IMR-90 (cell line): ENCODE measurements around the gene CHCT1. TPM values are rescaled to one million over a fixed set of nuclear protein-coding genes. Genes with fewer than 3 reads are reported as not detected.

Experiments used
- ATAC-seq: fragments of 200-7000 bp; cut with Tn5 transposase; 2 replicates; pipeline ENCODE4 v1.9.1; 2020; ENCODE audit warnings: low read depth, mild to moderate bottlenecking, moderate library complexity
- BruUV-seq: library from RNA; stranded (reverse); fragments of 400-500 nt; replicated peaks from 2 replicates; lab custom pipeline; 2021; lab: Mats Ljungman, UMichigan
- CTCF ChIA-PET: fragments of 300-600 bp; formaldehyde crosslinking; extraction: SDS; loops from one replicate; lab custom pipeline; 2021; ENCODE audit warnings: antibody characterized with exemption; lab: Yijun Ruan, JAX
- POLR2A ChIA-PET: fragments of 300-600 bp; sonication (Branson Sonifier 250); formaldehyde crosslinking; loops from one replicate; lab custom pipeline; 2022; ENCODE audit warnings: antibody characterized with exemption; ENCODE audit not compliant: unreplicated experiment; lab: Charles Lee
- DNase-seq: peaks from one replicate; pipeline ENCODE4 v3.0.0; 2013
- H2AFZ ChIP-seq: replicated peaks from 2 replicates; pipeline ENCODE3; 2013; ENCODE audit warnings: low read length, mild to moderate bottlenecking; ENCODE audit not compliant: poor library complexity
- H2AK5ac ChIP-seq: 2 replicates; pipeline ENCODE4 v1.6.1; 2013; ENCODE audit warnings: low read depth, low read length, inconsistent platforms
- H2AK9ac ChIP-seq: replicated peaks from 2 replicates; pipeline ENCODE3; 2013; ENCODE audit warnings: mild to moderate bottlenecking, low read depth, low read length, moderate library complexity; ENCODE audit not compliant: poor library complexity
- H2BK120ac ChIP-seq: 2 replicates; pipeline ENCODE4 v1.6.1; 2013; ENCODE audit warnings: low read depth, low read length, inconsistent platforms
- H2BK15ac ChIP-seq: 3 replicates; pipeline ENCODE4 v1.6.1; 2013; ENCODE audit warnings: low read depth, low read length, inconsistent platforms
- H2BK20ac ChIP-seq: 2 replicates; pipeline ENCODE4 v1.6.1; 2013; ENCODE audit warnings: low read depth, mild to moderate bottlenecking, inconsistent platforms, low read length, moderate library complexity
- H2BK5ac ChIP-seq: 2 replicates; pipeline ENCODE4 v1.6.1; 2013; ENCODE audit warnings: mild to moderate bottlenecking, low read depth, low read length, inconsistent platforms; ENCODE audit not compliant: poor library complexity, severe bottlenecking
- H3K14ac ChIP-seq: replicated peaks from 2 replicates; pipeline ENCODE4 v1.6.1; 2013; ENCODE audit warnings: low read depth, low read length, inconsistent platforms
- H3K18ac ChIP-seq: 2 replicates; pipeline ENCODE4 v1.6.1; 2013; ENCODE audit warnings: low read depth, low read length, control low read depth
- H3K23ac ChIP-seq: 2 replicates; pipeline ENCODE4 v1.6.1; 2013; ENCODE audit warnings: low read depth, low read length, inconsistent platforms
- H3K27ac ChIP-seq: 2 replicates; pipeline ENCODE4 v1.5.1; 2013; ENCODE audit warnings: mild to moderate bottlenecking, control low read depth, low read length; ENCODE audit not compliant: insufficient read depth
- H3K27me3 ChIP-seq: 2 replicates; pipeline ENCODE4 v1.6.1; 2013; ENCODE audit warnings: low read length; ENCODE audit not compliant: control insufficient read depth, insufficient read depth
- H3K36me3 ChIP-seq: 2 replicates; pipeline ENCODE4 v1.6.1; 2013; ENCODE audit warnings: low read length, mixed read lengths; ENCODE audit not compliant: control insufficient read depth, insufficient read depth
- H3K4ac ChIP-seq: 2 replicates; pipeline ENCODE4 v1.6.1; 2013; ENCODE audit warnings: low read depth, low read length, inconsistent platforms
- H3K4me1 ChIP-seq: 2 replicates; pipeline ENCODE4 v1.6.1; 2013; ENCODE audit warnings: low read length, mixed read lengths; ENCODE audit not compliant: control insufficient read depth, insufficient read depth
- H3K4me2 ChIP-seq: 2 replicates; pipeline ENCODE4 v1.6.1; 2013; ENCODE audit warnings: low read depth, mild to moderate bottlenecking, control low read depth, low read length, moderate library complexity
- H3K4me3 ChIP-seq: 2 replicates; pipeline ENCODE4 v1.5.1; 2013; ENCODE audit warnings: low read depth, mild to moderate bottlenecking, control low read depth, low read length, moderate library complexity; ENCODE audit not compliant: insufficient read depth
- H3K56ac ChIP-seq: 2 replicates; pipeline ENCODE4 v1.6.1; 2013; ENCODE audit warnings: low read length, inconsistent platforms; ENCODE audit not compliant: insufficient read depth; ENCODE audit errors: extremely low read depth
- H3K79me1 ChIP-seq, 2 experiments: 2 replicates each; pipeline ENCODE4 v1.6.1; 2013; ENCODE audit warnings: low read length in 2 of 2, inconsistent platforms in 1 of 2, low read depth in 1 of 2
- H3K9ac ChIP-seq: 2 replicates; pipeline ENCODE4 v1.6.1; 2013; ENCODE audit warnings: low read depth, low read length, control low read depth
- H3K9me1 ChIP-seq: 2 replicates; pipeline ENCODE4 v1.6.1; 2013; ENCODE audit warnings: low read length, inconsistent platforms; ENCODE audit not compliant: insufficient read depth
- H3K9me3 ChIP-seq: 2 replicates; pipeline ENCODE4 v1.6.1; 2013; ENCODE audit warnings: low read length; ENCODE audit not compliant: control insufficient read depth, insufficient read depth
- H4K20me1 ChIP-seq: 2 replicates; pipeline ENCODE4 v1.6.1; 2013; ENCODE audit warnings: low read length, inconsistent platforms; ENCODE audit not compliant: insufficient read depth
- H4K5ac ChIP-seq: 2 replicates; pipeline ENCODE4 v1.6.1; 2013; ENCODE audit warnings: mild to moderate bottlenecking, low read depth, low read length, control low read depth
- H4K8ac ChIP-seq, 2 experiments: 2 replicates each; pipeline ENCODE4 v1.6.1; 2013; ENCODE audit warnings: low read depth in 2 of 2, low read length in 2 of 2, control low read depth in 1 of 2, inconsistent platforms in 1 of 2
- H4K91ac ChIP-seq: 2 replicates; pipeline ENCODE4 v1.6.1; 2013; ENCODE audit warnings: low read depth, low read length, inconsistent platforms; ENCODE audit not compliant: insufficient read depth
- CEBPB ChIP-seq: IDR thresholded peaks from 2 replicates; pipeline ENCODE4 v1.6.1; 2012; ENCODE audit warnings: low read depth, low read length, improper control_type of control experiment
- CHD1 ChIP-seq: IDR thresholded peaks from 2 replicates; pipeline ENCODE4 v1.6.1; 2012; ENCODE audit warnings: low read depth, low read length, improper control_type of control experiment
- CTCF ChIP-seq: conservative IDR thresholded peaks from 2 replicates; pipeline ENCODE4 v1.5.1; 2012; ENCODE audit warnings: mild to moderate bottlenecking, low read depth, low read length, improper control_type of control experiment
- ELK1 ChIP-seq: fragments of 150-350 bp; IDR thresholded peaks from 2 replicates; pipeline ENCODE4 v1.6.1; 2016; ENCODE audit warnings: low read depth, mild to moderate bottlenecking, low read length, moderate library complexity, borderline replicate concordance
- FOS ChIP-seq: fragments of 150-350 bp; IDR thresholded peaks from 2 replicates; pipeline ENCODE4 v1.6.1; 2016; ENCODE audit warnings: low read depth, low read length
- MAFK ChIP-seq: IDR thresholded peaks from 2 replicates; pipeline ENCODE4 v1.6.1; 2012; ENCODE audit warnings: low read depth, low read length, improper control_type of control experiment
- MAZ ChIP-seq: IDR thresholded peaks from 2 replicates; pipeline ENCODE4 v1.6.1; 2012; ENCODE audit warnings: low read depth, mild to moderate bottlenecking, low read length, improper control_type of control experiment, moderate library complexity, borderline replicate concordance
- MXI1 ChIP-seq: IDR thresholded peaks from 2 replicates; pipeline ENCODE4 v1.6.1; 2012; ENCODE audit warnings: low read depth, mild to moderate bottlenecking, low read length, moderate library complexity, borderline replicate concordance
- POLR2A ChIP-seq: IDR thresholded peaks from 2 replicates; pipeline ENCODE4 v1.6.1; 2012; ENCODE audit warnings: mild to moderate bottlenecking, low read depth, low read length
- RAD21 ChIP-seq: IDR thresholded peaks from 2 replicates; pipeline ENCODE4 v1.6.1; 2012; ENCODE audit warnings: low read length, improper control_type of control experiment
- RCOR1 ChIP-seq: IDR thresholded peaks from 2 replicates; pipeline ENCODE4 v1.6.1; 2012; ENCODE audit warnings: mild to moderate bottlenecking, low read length, improper control_type of control experiment; ENCODE audit not compliant: insufficient replicate concordance
- WGBS, 2 experiments: methylation state at CpG; one replicate each; pipeline versions ENCODE4 v1.1.5 to v1.1.7; 2013; ENCODE audit warnings: missing lambda C conversion rate in 2 of 2; ENCODE audit not compliant: insufficient read length in 1 of 2; ENCODE audit errors: extremely low coverage in 2 of 2; 5-methylcytosine and 5-hydroxymethylcytosine counted together
- dilution Hi-C: fragments of 300-500 bp; cut with HindIII; formaldehyde crosslinking; loops from one replicate; pipeline ENCODE4 v1.14.3; 2018; ENCODE audit warnings: low sequenced_read_pairs; ENCODE audit not compliant: unreplicated experiment
- in situ Hi-C: fragments of 300-500 bp; cut with MboI; formaldehyde crosslinking; loops from 3 replicates; pipeline ENCODE4 v1.14.3; 2019; ENCODE audit warnings: low sequenced_read_pairs, inconsistent platforms, mixed read lengths
- intact Hi-C: fragments of 100-400 bp; cut with micrococcal nuclease; formaldehyde crosslinking; loops from 2 replicates; pipeline ENCODE4 v1.10.0; 2022
- polyA plus RNA-seq, 3 experiments: library from polyadenylated mRNA; depleted of rRNA; stranded (reverse); fragments of >200 nt; gene quantifications; 2 replicates each; pipeline ENCODE4 v1.2.3, GENCODE V29; 2012; ENCODE audit warnings: low replicate concordance in 1 of 3
- total RNA-seq: library from RNA; depleted of rRNA; stranded (reverse); fragments of >200 nt; gene quantifications from 2 replicates; pipeline ENCODE4 v1.2.3, GENCODE V29; 2012

Gene CHCT1
- total and polyA plus RNA-seq, 2 of the 4 experiments (the other 2 are of a cell fraction) = not detected

- intact Hi-C loops = no loop called here
- Histone ChIP-seq H3K9me3 (no peaks in the 10 kb centered on the region), H3K36me3 (no peaks in the 10 kb centered on the region), H4K5ac (no peak overlapping the region), H3K9ac (no peak overlapping the region), H2BK15ac (no peak overlapping the region), H3K4ac (no peak overlapping the region), H3K79me1 (no peaks in the 10 kb centered on the region), H3K18ac (no peak overlapping the region), H2BK5ac (no peak overlapping the region), H3K23ac (no peak overlapping the region), H2AK5ac (no peak overlapping the region), H3K14ac (no peak overlapping the region), H3K27ac (no peak overlapping the region), H2AFZ (no peak overlapping the region), H2BK20ac (no peak overlapping the region), H2AK9ac (no peak overlapping the region), H3K27me3 (peaks cover 5% of the 10 kb centered on the region; the same call in 1 of the 2 replicates), H4K20me1 (no peaks in the 10 kb centered on the region), H3K56ac (no peak overlapping the region), H4K8ac (no peak overlapping the region), H3K9me1 (no peaks in the 10 kb centered on the region), H2BK120ac (no peak overlapping the region), H3K4me3 (no peak overlapping the region), H3K4me2 (no peak overlapping the region), H3K4me1 (no peaks in the 10 kb centered on the region), H4K91ac (no peak overlapping the region)
- no CpG with 5 or more reads among the region's 4 CpGs for WGBS, 2 experiments
- no peak for DNase-seq
- dilution Hi-C loops = no loop called here
- CTCF ChIA-PET = no interaction called here
- no TSS peak for BruUV-seq
- TF ChIP-seq MXI1 = no peak
- no peak for TF ChIP-seq MAFK
- TF ChIP-seq POLR2A = no peak
- TF ChIP-seq CEBPB = no peak
- TF ChIP-seq RAD21 = no peak
- TF ChIP-seq CHD1 = no peak
- TF ChIP-seq ELK1 = no peak
- TF ChIP-seq CTCF = no peak
- TF ChIP-seq FOS = no peak
- TF ChIP-seq MAZ = no peak
- TF ChIP-seq RCOR1 = no peak
- in situ Hi-C loops = loop anchor here (25.0 kb wide), 1 partner anchor 273 kb away; the partner anchor contains the start of gene CA4
- ATAC-seq = no peak
- POLR2A ChIA-PET = no interaction called here
These were observed 12.3 kb upstream of the CHCT1 start for GRCh38 chr17:60410001-60410400.
